Stimulated activated CD8-positive, alpha-beta memory T cell treated with anti-CD3 and anti-CD28 coated beads, Interleukin-2, amount 100 ng/mL, for 1 hour (primary cell): ENCODE results near the gene EML3.
A peak's percentile ranks its signal among the peaks of the same experiment; 100 is the strongest.
"Not testable (repeated sequence)": the region's sequence is repeated elsewhere in the genome, so short reads cannot be mapped to it uniquely, and the experiment has no call there.

ENCODE experiments used
- DNase-seq, 2 donors: peaks; one replicate each; pipeline ENCODE4 v3.0.0-alpha.2; 2020; ENCODE audit warnings: low read depth in 2 of 2

EML3 gene

GRCh38 chr11:62571493-62571892 lies 41.1 kb downstream of the EML3 start:
- DNase-seq, result not testable (repeated sequence)

GRCh38 chr11:62570903-62571302 lies 41.7 kb downstream of the EML3 start:
- not testable (repeated sequence) for DNase-seq

- DNase-seq, result no peak
These were observed 43.0 kb downstream of the EML3 start for GRCh38 chr11:62569611-62570010.

GRCh38 chr11:62567018-62567633 lies 45.4 kb downstream of the EML3 start:
- DNase-seq, result no peak

GRCh38 chr11:62566247-62566646 lies 46.3 kb downstream of the EML3 start:
- DNase-seq, result no peak

- DNase-seq, result no peak
These were observed 47.3 kb downstream of the EML3 start for GRCh38 chr11:62565100-62565802.

- DNase-seq, result not testable (repeated sequence)
These were observed 50.8 kb downstream of the EML3 start for GRCh38 chr11:62561677-62562230.

GRCh38 chr11:62560566-62561103 lies 51.9 kb downstream of the EML3 start:
- DNase-seq, result peak; percentile 65 to 77

- not testable (repeated sequence) for DNase-seq
These were observed 52.9 kb downstream of the EML3 start for GRCh38 chr11:62559626-62560025.

GRCh38 chr11:62559204-62559603 lies 53.4 kb downstream of the EML3 start:
- no peak for DNase-seq

GRCh38 chr11:62558669-62559068 lies 53.9 kb downstream of the EML3 start:
- DNase-seq, result no peak

- DNase-seq, result no peak
These were observed 55.5 kb downstream of the EML3 start for GRCh38 chr11:62556875-62557631.

- peak; percentile 57 to 62 for DNase-seq
These were observed 56.3 kb downstream of the EML3 start for GRCh38 chr11:62556108-62556874.

GRCh38 chr11:62555464-62556107 lies 57.0 kb downstream of the EML3 start:
- DNase-seq, result no peak

GRCh38 chr11:62554387-62555167 lies 58.0 kb downstream of the EML3 start:
- DNase-seq, result no peak

- no peak for DNase-seq
These were observed 58.7 kb downstream of the EML3 start for GRCh38 chr11:62553839-62554361.

GRCh38 chr11:62553080-62553838 lies 59.3 kb downstream of the EML3 start:
- no peak for DNase-seq

GRCh38 chr11:62552485-62553079 lies 60.0 kb downstream of the EML3 start:
- DNase-seq, result no peak
